Glomerular visceral epithelial cell (primary cell): ENCODE measurements around the gene CASTOR2.
"Not testable (repeated sequence)": the region's sequence is repeated elsewhere in the genome, so short reads cannot be mapped to it uniquely, and the experiment has no call there.

ENCODE experiments used
- DNase-seq: peaks from one replicate; pipeline ENCODE4 v3.0.0-alpha.2; 2016; ENCODE audit errors: extremely low spot score

CASTOR2 gene

DNA sequence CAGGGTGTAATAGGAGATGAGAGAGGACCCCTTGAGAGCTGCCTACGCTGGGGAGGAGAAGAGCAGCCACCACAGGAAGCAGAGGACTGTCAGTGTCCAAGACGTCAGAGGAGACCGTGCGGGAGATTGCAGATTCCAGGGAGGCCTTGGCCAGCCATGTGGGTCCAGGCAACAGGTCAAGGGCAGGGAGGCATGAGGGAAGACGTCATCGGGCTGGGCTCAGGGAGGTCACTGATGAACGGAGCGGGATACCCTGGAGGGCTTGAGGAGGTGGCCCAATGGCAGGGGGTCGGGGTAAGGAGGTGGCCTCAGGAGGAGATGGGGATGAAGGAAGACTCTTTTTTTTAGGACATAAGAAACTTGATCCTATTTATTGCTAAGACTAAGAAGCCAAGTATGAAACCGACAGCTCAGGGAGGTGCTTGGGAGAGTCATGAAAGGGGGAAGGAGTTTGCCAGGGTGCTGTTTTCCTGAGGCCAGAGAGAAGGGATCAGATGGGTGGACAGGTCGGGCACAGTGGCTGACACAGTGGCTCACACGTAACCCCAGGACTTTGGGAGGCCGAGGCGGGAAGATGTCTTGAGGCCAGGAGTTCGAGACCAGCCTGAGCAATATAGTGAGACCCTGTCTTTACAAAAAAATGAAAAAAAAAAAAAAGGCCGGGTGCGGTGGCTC is 30.5 kb downstream of the CASTOR2 start:
- not testable (repeated sequence) for DNase-seq

DNA sequence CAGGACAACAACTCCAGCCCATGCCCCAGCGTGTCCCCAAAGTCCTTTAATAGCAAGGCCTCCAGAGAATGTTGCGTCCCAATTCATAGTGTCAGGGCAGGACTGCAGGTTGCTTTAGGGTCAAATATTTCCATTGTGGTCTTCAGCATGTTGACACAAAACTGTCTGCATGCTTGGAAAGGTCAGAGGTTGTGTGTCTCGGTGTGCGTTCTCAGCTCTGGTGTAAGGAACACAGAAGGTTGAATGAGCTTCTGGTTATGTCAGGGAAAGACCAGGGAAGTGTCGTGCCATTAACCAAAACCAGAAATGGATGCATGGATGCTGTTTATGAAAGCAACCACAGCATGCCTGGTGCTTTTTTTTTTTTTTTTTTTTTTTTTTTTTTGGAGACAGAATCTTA is 31.9 kb downstream of the CASTOR2 start:
- not testable (repeated sequence) for DNase-seq

DNA sequence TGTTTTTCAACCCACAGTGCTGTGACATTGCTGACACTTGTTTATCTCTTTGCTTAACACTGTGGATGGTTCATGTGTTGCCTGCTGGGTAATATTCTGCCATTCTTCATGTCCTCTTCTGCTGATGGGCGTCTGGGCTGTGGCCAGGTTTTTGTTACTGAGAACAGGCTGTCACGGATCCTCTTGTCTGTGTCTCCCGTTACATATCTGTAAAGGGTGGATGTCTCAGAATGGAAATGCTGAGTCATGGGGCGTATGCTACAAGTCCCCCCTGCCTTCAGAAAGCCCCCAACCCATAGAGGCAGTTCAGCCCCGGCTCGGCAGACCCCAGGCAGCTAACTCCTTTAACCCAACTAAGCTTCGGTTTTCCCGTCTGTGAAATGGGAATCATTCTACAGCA is 33.3 kb downstream of the CASTOR2 start:
- DNase-seq, result not testable (repeated sequence)

DNA sequence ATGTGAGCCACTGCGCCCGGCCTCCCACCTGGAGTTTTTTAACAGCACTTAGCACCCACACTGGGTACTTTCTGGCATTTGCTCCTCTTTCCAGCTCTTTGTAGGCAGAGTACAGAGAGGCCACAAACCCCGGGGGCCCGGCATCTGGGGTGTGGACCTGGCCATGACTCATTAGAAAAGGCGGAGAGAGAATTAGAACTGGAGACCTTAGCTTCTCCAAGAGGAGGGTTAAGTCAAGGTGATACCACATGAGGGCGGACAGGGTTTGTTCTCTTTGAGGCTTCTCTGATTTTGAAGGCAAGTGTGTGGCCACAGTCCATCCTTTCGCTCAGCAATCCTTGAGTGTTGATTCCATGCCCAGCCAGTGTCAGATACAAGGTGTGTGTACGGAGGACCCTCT is 36.9 kb downstream of the CASTOR2 start:
- DNase-seq, result not testable (repeated sequence)

DNA sequence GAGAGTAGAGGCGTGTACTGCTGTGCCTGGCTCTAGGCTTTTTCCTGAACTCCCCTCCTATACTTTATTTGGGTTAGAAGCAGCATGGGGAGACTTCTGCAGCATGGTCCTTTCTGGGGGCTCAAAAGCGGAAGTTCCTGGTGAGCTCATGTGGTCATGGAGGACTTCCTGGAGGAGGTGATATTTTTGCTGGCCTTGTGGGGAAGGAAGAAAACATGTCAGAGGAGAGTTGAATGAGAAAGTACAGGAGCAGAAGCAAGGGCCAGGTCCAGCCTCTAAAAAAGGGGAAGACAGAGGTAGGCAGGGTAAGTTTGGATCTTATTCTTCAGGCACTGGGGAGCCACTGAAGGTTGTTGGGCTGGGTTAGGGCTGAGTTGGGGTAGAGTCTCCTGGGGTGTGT is 45.5 kb downstream of the CASTOR2 start:
- no peak for DNase-seq

DNA sequence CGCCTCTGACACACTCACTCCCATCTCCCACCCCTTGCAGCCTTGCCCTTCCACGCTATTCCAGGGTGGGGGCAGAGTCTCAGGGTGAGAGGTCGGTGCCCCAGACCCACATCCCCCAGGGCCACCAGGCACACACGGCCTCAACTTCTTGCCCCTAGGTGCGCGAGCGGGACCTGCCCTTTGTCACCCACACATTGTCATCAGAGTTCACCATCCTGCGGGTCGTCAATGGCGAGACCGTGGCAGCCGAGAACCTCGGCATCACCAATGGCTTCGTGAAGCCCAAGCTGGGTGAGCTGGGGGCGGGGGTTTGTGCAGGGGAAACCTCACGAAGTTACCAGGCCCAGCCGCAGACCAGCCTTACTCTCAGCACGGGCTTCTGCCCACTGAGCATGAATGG is 53.3 kb downstream of the CASTOR2 start:
- no peak for DNase-seq

DNA sequence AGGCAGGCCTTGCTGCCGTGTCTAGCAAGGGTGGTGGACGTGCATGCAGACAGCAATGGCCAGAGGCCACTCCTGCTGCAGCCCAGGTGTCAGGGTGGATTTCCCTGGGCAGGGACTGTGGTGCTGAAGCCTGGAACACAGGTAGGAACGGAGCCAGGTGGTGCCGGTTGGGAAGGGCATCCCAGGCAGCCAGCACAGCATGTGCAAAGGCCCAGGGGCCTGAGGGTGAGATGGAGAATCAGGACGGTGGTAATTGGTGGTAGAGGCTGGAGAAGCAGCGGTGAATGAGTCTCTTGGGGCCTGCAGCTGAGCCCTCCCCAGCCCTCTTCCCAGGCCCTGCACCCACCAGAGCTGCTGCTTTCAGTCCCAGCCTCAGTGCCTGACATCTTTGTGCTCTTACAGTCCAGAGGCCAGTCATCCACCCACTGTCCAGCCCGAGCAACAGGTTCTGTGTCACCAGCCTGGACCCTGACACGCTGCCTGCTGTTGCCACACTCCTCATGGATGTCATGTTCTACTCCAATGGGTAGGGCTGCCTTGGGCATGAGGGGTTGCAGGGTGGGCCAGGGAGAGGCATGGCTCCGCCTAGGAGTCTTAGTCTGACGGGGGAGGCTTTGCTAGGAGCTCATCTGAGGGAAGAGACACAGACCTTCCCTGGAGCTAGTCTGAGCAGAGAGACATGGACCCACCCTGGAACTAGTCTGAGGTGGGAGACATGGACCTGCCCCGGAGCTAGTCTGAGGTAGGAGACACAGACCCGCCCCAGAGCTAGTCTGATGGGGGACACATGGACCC is 54.3 kb downstream of the CASTOR2 start:
- DNase-seq, result no peak

DNA sequence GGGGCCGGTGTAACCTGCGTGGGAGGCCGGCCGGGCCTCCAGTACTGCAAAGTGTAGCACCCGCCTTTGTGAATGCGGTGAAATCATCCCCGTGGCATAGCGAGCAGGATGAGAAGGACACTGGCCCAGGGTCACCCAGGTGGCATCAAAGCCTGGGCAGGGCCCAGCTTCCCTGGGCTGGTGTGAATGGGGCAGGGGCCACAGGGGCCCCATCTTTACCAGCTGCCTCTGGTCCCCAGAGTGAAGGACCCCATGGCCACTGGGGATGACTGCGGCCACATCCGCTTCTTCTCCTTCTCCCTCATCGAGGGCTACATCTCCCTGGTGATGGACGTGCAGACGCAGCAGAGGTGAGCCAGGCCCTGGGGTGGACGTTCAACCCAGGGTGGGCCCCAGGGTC is 55.3 kb downstream of the CASTOR2 start:
- DNase-seq, result no peak

DNA sequence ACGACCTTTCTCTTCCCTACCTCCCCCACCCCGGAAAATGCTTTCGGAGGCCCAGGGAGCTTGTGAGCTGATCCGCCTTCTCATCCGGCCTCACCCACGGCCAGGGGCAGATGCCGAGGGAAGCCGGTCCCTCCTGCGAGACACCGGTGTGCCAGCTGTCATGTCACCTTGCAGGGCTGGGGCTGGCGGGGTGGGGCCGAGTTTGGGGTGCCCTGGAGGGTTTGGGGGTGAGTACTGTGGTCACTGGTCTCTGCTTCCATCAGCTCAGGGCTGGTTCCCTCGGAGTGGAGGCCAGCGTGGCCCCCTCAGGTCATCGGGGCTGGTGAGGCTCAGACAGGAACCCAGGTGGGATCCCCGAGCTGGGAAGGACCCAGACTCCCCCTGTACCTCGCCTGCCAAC is 60.4 kb downstream of the CASTOR2 start:
- no peak for DNase-seq

DNA sequence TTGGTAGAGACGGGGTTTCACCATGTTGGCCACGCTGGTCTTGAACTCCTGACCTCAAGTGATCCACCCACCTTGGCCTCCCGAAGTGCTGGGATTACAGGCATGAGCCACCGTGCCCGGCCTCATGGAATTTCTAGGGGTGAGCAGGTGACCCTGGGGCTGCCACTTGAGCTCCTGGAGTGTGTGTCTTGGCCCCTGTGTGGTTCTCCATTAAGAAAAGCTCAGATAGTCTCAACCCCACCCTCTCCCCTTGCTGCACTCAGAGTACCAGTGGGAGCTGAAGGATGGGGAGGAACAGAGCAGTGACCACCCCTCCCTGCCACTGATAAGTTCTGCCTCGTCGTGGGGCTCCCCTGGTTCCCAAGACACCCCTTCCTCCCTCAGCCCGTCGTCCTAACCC is 63.8 kb downstream of the CASTOR2 start:
- DNase-seq, result no peak

DNA sequence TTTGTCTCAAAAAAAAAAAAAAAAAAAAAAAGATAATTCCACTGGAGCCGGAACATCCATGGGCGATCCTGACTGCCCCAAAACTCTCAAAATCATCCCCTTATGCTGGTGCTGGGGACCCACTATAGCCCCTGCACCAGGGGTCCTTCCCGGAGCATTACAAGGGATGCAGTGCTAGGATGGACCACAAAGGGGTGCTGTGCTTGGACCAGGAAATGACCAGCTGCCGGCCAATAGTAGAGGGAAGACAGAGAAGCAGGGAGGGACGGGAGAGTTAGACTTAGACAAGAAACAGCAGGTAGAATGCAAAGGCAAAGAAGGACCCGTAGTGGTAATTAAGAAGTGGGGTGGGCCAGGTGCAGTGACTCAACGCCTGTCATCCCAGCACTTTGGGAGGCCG is 68.6 kb downstream of the CASTOR2 start:
- no peak for DNase-seq

DNA sequence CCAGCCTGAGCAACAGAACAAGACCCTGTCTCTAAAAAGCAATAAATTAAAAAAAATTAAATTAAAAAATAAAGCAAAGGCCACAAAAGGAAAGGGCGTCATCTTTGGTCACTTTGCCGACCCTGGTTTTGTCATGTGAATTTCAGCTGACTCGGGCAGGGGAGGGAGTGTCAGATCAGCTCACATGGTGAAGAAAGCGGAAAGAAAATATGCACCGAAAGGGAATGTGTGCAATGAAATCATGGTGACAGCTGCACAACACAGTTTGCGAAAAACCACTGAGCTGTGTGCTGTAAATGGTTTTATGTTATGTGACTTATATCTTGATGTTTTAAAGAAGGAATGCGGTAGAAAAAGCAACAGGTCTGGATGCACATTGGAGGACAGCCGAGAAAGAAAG is 69.3 kb downstream of the CASTOR2 start:
- no peak for DNase-seq

DNA sequence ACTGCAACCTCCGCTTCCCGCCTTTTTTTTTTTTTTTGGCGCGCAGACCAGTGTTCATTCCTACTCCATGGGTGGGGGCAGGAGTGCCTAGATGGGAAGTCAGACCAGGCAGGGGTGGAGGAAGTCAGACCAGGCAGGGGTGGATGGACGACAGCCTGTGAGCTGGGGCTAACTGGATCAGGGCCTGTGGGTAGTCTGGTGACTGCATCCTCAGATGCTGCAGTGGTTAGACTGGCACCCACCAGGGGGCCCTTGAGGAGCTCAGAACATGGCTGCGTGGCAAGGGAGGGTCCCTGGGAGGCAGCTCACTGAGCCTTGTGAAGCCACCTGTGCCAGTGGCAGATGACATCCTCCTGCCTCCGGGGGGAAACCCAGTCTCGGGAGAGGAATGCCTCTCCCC is 74.0 kb downstream of the CASTOR2 start:
- DNase-seq, result no peak

DNA sequence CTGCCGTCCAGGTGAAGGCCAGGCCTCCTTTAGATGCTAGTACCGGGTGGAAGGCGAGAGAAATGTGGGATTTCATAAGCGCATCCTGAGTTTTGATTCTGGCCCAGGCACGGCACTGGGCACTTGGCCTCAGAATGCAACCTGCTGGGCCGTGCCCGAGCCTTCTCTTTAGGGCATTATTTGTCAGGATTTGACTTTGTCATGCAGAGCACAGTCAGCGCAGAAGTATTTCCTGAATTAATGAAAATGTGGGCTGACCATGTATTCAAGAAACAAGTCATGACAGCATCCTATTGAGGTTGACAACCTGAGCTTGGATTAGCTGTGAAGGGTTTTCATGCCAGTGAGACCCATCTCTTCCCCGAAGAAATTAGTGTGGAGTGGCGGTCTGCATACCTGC is 74.7 kb downstream of the CASTOR2 start:
- DNase-seq, result no peak

DNA sequence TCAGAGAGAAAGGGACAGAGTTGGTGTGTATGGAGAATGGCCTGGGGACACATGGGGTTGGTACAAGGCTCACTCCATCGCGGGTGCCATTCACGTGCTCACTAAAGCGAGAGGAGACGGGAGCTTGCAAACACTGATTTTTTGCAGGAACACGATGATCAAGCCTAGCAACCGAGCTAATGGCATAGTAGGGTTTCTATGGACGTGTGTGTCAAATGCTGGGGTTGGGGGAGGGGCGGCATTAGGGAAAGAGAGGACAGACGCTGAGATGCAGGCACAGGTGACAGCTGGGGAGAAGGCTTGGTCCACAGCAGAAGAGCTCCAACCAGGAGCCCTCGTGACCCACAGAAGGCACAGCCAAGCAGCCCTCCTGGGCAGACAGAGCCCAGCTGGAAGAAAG is 75.2 kb downstream of the CASTOR2 start:
- no peak for DNase-seq

DNA sequence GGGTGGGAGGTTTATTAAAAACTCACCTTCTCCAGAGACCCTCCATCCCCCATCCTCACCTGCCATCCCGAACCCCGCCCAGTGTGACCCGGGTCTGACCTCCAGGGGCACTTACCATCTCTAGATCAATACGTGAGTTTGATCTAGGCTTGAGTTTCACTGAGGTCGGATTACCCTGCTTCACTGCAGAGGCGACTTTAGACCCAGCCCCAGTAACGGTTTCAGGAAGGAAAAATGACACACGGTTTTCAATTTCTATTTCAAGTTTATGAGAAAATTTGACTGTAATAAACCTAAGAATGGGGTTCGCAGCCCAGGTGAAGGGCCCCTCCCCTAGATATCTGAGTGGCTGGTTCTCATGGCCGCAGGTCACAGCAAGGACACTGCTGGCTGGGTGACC is 76.0 kb downstream of the CASTOR2 start:
- DNase-seq, result no peak

DNA sequence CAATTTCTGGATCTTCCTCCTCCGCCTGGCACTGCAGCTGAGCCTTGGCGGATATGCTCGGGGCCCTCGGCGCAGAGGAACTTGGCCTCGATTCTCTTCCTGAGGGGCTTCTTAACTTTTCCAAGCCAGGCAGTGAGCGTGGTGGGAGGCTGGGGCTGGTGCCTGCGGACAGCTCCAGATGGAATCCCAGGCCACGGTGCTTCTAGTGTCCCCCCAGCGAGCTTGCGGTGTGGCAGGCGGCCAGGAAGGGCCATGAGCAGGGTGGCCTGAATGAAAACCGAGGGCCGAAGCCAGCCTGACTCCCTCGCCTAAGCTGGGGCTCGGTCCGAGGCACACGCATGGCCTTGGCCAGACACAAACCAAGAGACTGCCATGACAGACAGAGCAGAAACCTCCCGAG is 77.8 kb downstream of the CASTOR2 start:
- no peak for DNase-seq

DNA sequence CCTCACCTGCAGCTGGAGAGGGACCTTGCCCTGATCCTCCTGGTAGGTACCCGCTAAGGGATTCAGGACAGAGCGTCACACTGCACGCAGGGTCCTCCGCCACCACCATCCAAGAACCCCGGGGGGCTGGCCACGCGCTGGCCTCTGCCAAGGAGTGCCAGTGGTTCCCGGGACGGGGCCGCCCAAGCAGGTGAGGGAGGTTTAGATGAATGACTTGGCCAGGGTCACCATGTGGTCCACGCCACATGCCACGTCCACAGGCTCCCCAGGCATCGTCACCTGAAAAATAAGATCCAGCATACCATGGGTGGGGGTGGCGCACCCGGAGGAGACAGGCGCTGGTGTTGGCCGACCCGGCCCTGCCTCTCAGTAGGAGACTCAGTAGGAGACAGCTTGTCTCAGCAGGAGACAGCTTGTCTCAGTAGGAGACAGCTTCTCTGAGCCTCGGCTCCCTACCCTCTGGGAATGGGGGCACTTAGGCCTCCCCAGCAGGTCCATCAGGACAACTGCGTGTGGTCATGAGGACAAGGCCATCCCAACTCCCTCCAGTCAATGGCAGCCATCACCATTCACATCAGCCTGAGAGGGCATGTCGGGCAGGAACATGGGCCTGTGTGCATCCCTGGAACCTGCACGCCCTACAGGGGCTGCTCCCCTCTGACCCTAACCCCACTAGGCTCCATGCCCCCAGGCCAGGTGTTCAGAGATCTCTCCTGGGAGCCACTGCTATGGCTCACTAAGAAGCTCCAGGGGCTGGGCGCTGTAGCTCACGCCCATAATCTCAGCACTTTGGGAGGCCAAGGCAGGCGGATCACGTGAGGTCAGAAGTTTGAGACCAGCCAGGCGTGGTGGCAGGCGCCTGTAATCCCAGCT is 78.6 kb downstream of the CASTOR2 start:
- no peak for DNase-seq

DNA sequence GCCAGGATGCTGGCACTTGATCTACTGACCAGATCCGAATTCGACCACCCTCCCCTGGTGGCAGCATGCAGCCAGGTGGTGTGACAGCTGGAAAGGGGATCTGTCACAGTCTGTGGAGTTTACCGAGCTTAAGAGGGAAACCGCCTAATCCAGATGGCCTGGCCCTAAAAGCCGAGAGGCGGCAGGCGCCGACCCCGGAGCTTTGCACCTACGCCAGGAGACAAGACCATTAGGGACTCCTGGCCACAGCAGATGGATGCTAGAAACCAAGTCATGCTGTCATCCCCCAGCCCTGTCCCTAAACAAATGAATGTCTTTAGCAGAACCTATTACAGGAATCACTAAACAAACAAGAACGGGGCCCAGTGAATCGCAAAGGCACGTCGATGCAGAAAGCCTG is 81.4 kb downstream of the CASTOR2 start:
- DNase-seq, result no peak

DNA sequence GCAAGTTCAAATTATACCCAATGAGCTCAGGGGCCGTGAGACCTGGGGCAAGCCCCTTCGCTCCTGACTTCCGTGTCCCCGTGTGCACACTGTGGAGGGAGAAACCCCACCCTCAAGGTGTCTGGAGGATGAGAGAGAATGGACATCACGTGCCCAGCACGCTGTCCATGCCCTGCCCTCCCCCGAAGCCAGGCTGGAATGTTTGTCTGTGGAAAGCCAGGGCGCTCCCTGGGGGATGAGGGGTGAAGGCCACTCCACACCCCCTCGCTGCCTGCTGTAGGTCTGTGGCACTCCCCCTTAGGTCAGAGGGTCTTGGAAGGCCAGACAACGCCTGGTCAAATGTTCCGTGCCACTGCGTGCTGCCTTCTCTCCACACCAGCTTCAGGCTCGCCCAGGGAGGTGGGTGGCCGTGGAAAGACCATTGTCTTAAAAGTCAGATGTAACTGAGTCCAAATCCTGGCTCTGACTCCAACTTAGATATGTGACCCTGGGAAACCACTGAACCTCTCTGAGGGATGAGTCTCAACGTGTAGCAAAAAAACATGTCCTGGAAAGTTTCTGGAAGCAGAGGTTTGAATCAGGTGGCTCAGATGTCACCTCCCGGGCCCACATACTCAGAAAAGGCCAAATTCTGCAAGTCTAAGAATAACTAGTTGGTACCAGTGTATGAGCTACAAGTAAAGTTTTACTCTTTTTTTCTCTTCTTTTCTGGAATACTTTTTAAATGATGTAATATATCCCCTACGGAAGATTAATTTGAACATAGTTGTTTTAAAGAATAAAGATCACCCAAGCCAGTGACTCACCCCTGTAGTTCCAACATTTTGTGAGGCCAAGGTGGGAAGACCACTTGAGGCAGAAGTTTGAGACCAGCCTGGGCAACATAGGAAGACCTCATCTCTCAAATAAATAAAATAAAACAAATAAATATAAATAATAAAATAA is 84.2 kb downstream of the CASTOR2 start:
- peak; percentile 13 for DNase-seq

DNA sequence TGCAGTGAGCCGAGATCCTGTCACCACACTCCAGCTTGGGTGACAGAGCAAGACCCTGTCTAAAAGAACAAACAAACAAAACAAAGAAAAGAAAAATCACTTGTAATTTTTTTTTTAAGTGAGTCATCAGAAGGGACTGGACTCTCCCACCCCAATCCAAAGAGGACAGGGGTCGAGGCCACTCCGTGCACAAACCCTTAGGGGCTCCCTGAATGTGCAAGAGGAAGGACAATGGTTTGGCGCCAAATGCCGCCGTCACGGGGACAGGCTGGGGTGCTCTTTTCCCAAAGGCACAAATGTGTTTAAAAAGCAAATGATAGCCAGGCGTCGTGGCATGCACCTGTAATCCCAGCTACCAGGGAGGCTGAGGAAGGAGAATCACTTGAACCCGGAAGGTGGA is 85.3 kb downstream of the CASTOR2 start:
- DNase-seq, result no peak
